ENCODE data around the gene TXNL4B.

Gene TXNL4B

GRCh38 chr16:72093448-72094265 is at the start of gene TXNL4B, which contains the start of gene DHX38:
TXNL4B (minus strand) TSS chr16:72093620; CDS start chr16:72090749, 2,871 bp downstream.
DHX38 (plus strand) TSS chr16:72093847; CDS start chr16:72096158, 2,311 bp downstream.
- DNase-seq, result peak; percentile 98

GRCh38 chr16:72142476-72142875 is 49.1 kb upstream of the TXNL4B start:
- DNase-seq, result no peak

- DNase-seq, result no peak
Measured at GRCh38 chr16:72139908-72140307, 46.5 kb upstream of the TXNL4B start.

GRCh38 chr16:72138064-72138572 is 44.7 kb upstream of the TXNL4B start:
- no peak for DNase-seq

GRCh38 chr16:72137380-72138063 is 44.1 kb upstream of the TXNL4B start:
- no peak for DNase-seq

- no peak for DNase-seq
Measured at GRCh38 chr16:72134507-72134906, 41.1 kb upstream of the TXNL4B start.

GRCh38 chr16:72132726-72133125 is 39.3 kb upstream of the TXNL4B start:
- DNase-seq, result no peak

GRCh38 chr16:72131036-72131435 is 37.6 kb upstream of the TXNL4B start:
- no peak for DNase-seq

GRCh38 chr16:72129976-72130656 is 36.7 kb upstream of the TXNL4B start:
- DNase-seq, result no peak

- no peak for DNase-seq
Measured at GRCh38 chr16:72128701-72129100, 35.3 kb upstream of the TXNL4B start.

- no peak for DNase-seq
Measured at GRCh38 chr16:72126429-72126765, 33.0 kb upstream of the TXNL4B start.

GRCh38 chr16:72125635-72126428 is 32.4 kb upstream of the TXNL4B start:
- DNase-seq, result no peak

- peak; percentile 75 for DNase-seq
Measured at GRCh38 chr16:72124761-72125634, 31.6 kb upstream of the TXNL4B start.

GRCh38 chr16:72124148-72124547 is 30.7 kb upstream of the TXNL4B start:
- DNase-seq, result no peak

- no peak for DNase-seq
Measured at GRCh38 chr16:72123426-72123825, 30.0 kb upstream of the TXNL4B start.

GRCh38 chr16:72122916-72123315 is 29.5 kb upstream of the TXNL4B start:
- DNase-seq, result no peak

GRCh38 chr16:72122308-72122707 is 28.9 kb upstream of the TXNL4B start:
- no peak for DNase-seq

- no peak for DNase-seq
Measured at GRCh38 chr16:72120026-72120425, 26.6 kb upstream of the TXNL4B start.

GRCh38 chr16:72113616-72113945 is 20.2 kb upstream of the TXNL4B start:
- DNase-seq, result no peak

- no peak for DNase-seq
Measured at GRCh38 chr16:72112906-72113615, 19.6 kb upstream of the TXNL4B start.

GRCh38 chr16:72112452-72112792 is 19.0 kb upstream of the TXNL4B start:
- no peak for DNase-seq

All from left hindlimb (tissue), 1 donor.